GOT3 (cell line): ENCODE results near the gene FANCB.

ENCODE experiments used
- DNase-seq: peaks from one replicate; lab custom pipeline; 2025; ENCODE audit warnings: mixed read lengths; lab: John Stamatoyannopoulos, UW

FANCB gene

GRCh38 chrX:14872851-14873675 lies at the start of gene FANCB, which contains the start of gene MOSPD2:
Gene FANCB, minus strand, starts transcription at chrX:14873069. Its CDS starts 7,559 bp downstream, at chrX:14865510.
Gene MOSPD2, plus strand, starts transcription at chrX:14873421. Its CDS starts 108 bp downstream, at chrX:14873529.
- DNase-seq: peak; percentile 99

DNA sequence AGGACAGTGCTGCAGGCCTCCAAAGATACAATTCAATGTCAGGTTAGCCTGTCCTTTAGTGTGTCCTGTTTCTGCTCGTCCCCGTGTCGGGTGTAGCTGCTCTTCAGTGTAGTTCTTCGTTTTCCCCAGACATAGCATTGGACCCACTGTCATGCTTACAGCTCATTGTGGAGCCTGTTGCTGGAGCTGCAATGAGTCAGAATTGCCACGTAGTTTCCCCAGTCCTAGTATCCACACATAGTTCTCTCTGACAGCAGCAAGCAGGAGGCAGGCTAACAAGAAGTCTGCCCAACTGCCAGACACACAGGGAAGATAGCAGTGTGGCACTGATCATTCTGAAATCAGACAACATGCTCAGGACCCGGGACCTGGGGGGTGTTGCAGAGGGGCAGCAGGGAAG lies 49.6 kb upstream of the FANCB start:
- DNase-seq: peak; percentile 15

- no peak for DNase-seq
These were observed 47.3 kb upstream of the FANCB start for GRCh38 chrX:14920196-14920595.

GRCh38 chrX:14919407-14919806 lies 46.5 kb upstream of the FANCB start:
- DNase-seq: no peak

DNA sequence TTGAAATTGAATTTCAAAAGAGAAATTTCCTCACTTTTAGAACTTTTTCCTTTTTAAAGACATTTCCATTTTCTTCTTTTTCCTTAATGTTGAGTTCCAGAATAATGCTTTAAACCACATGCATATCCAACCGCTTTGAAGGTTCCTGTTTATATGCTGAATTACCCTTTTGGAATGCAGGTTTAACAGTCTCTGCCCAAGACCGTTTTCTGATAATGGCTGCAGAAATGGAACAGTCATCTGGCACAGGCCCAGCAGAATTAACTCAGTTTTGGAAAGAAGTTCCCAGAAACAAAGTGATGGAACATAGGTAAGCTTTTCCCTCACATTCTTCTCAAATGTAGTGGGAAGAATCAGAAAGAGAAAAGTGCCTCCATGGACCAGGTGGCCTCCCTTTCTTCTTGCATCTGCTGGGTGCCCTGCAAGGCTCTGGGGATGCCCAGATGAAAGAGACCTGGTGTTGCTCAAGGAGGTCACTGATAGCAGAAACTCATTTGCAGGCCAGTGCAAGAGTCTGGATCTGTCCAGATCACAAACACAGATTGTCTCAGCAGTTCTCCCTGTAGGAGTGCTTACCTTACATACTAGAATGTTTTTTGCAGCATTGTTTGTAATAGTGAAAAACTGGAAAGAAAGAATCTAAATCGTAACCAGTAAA lies 43.3 kb upstream of the FANCB start:
- no peak for DNase-seq

DNA sequence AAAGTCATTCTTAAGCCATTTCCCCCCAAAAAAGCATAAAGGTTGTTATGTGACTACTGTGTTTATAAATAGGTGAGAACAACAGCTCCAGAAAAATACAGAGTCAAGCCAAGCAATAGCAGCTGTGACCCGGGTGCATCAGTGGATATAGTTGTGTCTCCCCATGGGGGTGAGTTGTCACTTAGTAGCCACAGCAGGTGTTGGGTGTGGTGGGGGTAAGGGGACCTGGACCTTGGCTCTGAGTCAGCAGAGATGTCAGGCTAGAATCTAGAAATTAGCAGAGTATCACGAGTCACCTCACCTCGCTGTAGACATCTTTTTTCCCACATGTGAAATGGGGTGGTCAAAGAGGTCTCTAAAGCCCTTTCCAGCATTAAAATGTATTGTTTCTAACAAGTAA lies 42.7 kb upstream of the FANCB start:
- no peak for DNase-seq

- DNase-seq: no peak
These were observed 40.4 kb upstream of the FANCB start for GRCh38 chrX:14913241-14913640.

DNA sequence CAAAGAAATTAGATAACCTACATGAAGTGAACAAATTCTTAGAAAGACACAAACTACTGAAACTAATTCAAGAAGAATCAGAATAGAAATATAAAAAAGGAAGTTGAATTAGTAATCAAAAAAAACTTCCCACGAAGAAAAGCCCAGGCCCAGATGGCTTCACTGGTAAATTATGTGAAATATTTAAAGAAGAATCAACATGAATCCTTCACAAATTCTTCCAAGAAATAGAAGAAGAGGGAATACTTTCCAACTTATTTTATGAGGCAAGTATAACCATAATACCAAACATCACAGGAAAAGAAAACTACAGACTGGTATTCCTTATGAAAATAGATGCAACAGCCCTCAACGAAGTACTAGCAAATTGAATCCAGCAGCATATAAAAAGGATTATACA lies 31.0 kb upstream of the FANCB start:
- DNase-seq: no peak

- no peak for DNase-seq
These were observed 29.7 kb upstream of the FANCB start for GRCh38 chrX:14902537-14902936.

DNA sequence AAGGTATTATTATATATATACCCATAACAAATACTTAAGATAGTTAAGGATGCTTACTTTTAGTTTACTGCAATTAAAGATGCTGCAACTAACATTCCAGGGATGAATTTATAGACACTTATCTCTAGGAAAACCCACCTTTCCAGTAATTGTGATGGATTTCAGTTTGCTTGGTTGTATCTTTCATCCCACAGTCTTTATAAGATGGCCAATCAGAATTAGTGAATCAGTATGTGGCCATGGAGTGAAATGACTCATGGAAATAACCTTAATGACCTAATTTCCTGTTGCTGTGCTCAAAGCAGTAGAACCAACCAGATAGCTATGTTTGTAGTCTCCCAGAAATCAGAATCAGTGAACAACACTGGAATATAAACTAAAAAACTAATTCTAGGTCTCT lies 26.7 kb upstream of the FANCB start:
- DNase-seq: no peak

DNA sequence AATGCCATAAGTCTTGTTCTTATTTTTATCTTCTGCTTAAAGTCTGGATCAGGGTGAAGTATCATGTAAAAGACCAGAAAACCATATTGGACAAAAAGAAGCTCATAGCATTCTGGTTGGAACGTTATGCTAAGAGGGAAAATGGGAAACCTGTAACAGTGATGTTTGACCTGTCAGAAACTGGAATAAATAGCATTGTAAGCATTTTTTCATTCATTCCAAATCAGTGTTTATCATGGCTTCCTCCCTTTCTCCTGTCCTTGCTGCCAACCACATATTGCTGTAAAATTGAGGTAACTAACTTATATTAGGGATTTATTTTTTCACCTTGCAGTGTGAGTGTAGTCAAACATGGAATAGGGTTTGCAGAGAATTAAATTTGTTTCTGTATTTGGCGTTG lies 24.2 kb upstream of the FANCB start:
- DNase-seq: no peak

DNA sequence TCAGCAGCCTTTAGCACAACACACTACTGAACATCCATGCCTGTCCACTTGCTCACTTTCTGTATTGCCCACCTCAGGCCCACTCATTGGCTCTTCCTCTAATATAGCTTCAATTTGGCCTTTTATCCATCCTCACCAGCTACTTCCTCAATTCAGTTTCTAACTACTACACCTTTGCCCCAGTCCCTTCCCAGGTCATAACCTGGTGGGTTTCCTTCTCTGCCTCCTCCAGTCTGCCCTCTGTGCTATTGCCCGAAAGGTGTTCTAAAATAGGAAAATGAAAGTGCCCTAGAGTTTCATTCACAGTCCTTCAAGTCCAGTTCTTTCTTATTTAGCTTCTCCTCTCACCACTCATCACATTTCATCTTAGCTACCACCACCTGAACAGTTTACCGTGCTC lies 23.4 kb upstream of the FANCB start:
- no peak for DNase-seq

DNA sequence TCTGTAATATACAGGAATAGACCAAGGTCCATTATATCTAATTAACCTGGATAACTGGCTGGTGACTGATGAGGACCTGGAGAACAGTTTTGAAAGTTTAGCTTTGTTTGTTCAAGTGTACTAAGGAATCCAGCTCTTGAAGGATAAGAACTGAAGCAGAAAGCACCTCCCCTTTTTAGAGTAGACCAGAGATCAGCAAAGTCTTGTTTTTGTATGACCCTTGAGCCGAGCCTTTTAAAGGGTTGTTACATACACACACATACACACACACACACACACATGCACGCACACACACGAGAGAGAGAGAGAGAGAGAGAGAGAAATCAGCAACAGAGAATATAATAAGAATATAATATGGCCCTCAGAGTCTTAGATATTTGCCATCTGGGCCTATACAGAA lies 13.4 kb upstream of the FANCB start:
- DNase-seq: no peak

- DNase-seq: no peak
These were observed 11.8 kb upstream of the FANCB start for GRCh38 chrX:14884714-14885113.

DNA sequence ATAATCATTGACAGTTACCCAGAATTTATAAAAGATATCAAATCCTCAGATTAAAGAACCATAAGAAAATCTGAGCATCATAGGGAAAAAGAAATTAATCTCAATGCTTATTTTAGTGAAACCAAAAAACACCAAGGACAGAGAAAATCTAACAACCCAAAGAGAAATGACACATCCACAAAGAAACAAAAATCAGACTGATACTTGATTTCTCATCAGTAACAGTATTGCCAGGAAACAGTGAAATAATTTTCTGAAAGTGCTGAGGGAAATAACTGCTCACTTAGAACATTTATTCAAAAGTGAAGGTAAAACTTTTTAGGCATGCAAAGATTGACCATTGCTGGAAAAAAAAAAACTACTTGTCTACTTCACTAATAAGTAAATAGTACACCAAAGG lies 11.0 kb upstream of the FANCB start:
- DNase-seq: no peak

DNA sequence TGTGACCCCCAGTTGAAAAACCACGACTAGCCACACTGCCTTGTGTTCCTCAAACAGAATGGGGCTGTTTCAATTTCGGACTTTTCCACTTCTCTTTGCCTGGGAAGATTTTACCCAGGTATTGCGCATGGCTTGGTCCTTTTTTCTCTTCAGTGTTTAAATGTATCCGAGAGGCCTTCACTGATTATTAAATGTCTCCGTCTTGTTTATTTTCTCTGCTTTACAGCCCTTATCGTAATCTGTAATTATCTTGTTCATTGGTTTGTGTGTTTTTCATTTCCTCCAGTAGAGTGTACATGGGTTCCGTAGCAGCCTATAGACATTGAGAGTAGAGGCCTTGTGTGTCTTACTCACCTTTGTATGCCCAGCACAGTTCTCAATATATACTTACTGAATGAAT lies 2.8 kb upstream of the FANCB start:
- no peak for DNase-seq

- DNase-seq: no peak
These were observed 794 bp upstream of the FANCB start for GRCh38 chrX:14873676-14874049.

GRCh38 chrX:14872355-14872754 lies 514 bp downstream of the FANCB start:
- no peak for DNase-seq

- no peak for DNase-seq
These were observed 1.1 kb downstream of the FANCB start for GRCh38 chrX:14871767-14872166.

- no peak for DNase-seq
These were observed 7.7 kb downstream of the FANCB start for GRCh38 chrX:14865201-14865600.

GRCh38 chrX:14864631-14865030 lies 8.2 kb downstream of the FANCB start:
- DNase-seq: no peak

- no peak for DNase-seq
These were observed 21.3 kb downstream of the FANCB start for GRCh38 chrX:14851526-14851925.

DNA sequence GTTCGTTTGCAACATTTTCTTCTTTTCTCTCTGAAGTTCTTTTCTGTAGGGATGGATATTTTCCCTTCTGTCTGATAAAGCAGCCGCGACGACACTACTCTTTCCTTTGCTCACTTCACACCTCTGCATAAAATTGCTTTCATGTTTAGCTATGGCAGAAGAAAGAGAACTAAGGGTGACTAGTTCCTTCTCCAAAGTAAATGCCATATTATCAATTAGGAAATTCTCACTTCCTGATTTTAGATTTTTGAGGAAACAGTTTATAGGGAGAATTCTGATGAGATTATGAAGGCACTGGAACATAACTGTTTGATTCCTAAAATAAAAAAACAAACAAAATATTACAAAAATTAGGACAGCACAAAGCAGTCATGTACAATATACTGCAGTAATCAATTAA lies 29.2 kb downstream of the FANCB start:
- no peak for DNase-seq

DNA sequence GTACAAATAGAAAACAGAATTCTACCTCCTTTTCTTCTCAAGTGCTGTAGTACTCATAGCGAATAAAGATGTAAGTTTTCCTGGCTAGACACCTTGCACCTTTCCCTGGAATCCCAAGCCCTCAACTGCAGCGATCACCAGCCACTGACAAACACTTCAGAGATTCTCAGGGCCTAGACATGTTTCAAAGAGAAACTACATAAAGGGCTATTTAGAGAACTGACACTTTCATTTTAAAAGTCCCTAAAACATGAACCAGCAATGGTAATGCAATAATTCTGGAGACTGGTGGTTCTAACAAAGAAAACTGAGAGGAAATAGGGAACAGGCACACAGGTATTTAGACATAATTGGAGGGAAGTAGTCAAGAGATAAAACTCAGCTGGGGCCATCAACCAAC lies 35.7 kb downstream of the FANCB start:
- DNase-seq: no peak
